Body of pancreas (tissue), 4 donors: Measurements from ENCODE around the gene DIP2A. TPM values are rescaled to one million over a fixed set of nuclear protein-coding genes. Genes with fewer than 3 reads are reported as not detected.
"Not testable (repeated sequence)": the region's sequence is repeated elsewhere in the genome, so short reads cannot be mapped to it uniquely, and the experiment has no call there.

ENCODE experiments used
- ATAC-seq: fragments of 150-250 bp; one replicate; pipeline ENCODE4 v1.9.1; 2016
- DNase-seq, 4 donors: peaks; one replicate each; pipeline ENCODE4 v3.0.0-alpha.2; 2019
- H3K27ac ChIP-seq, 4 donors: fragments of 200-600 bp; sonication (generic); 1 replicate in 3 of 4; 2 replicates in 1 of 4; pipeline versions ENCODE4 v1.5.1 to v1.6.1; 2016 to 2019; ENCODE audit warnings: mild to moderate bottlenecking in 1 of 4, mixed read lengths in 1 of 4, moderate library complexity in 1 of 4
- H3K27me3 ChIP-seq, 2 donors: fragments of 200-600 bp; sonication (generic); one replicate each; pipeline ENCODE4 v1.6.0; 2016; ENCODE audit warnings: mild to moderate bottlenecking in 1 of 2
- H3K36me3 ChIP-seq, 2 donors: fragments of 200-600 bp; sonication (generic); replicated peaks in 1 of 2; 2 replicates each; pipeline ENCODE4 v1.5.1; 2016; ENCODE audit warnings: low read depth in 2 of 2; ENCODE audit not compliant: insufficient read depth in 1 of 2
- H3K4me1 ChIP-seq: fragments of 200-600 bp; sonication (generic); one replicate; pipeline ENCODE4 v1.6.0; 2016
- H3K4me3 ChIP-seq, 2 donors: fragments of 200-600 bp; sonication (generic); 1 replicate in 1 of 2; 2 replicates in 1 of 2; pipeline ENCODE4 v1.5.1; 2016 to 2019
- H3K9me3 ChIP-seq, 3 donors: fragments of 200-600 bp; sonication (generic); 1 replicate in 2 of 3; 2 replicates in 1 of 3; pipeline ENCODE4 v1.5.1; 2016
- CTCF ChIP-seq, 7 experiments: fragments of 450-650 bp in 4 of 7; fragments of 200-600 bp in 3 of 7; sonication (generic) in 3 of 7; IDR thresholded peaks; one replicate each; pipeline ENCODE4 v1.5.1; 2016 to 2019; ENCODE audit warnings: antibody characterized with exemption in 7 of 7
- POLR2A ChIP-seq, 3 donors: fragments of 450-650 bp; IDR thresholded peaks; one replicate each; pipeline ENCODE4 v1.6.1; 2016; ENCODE audit warnings: antibody characterized with exemption in 3 of 3, mild to moderate bottlenecking in 2 of 3
- WGBS, 2 donors: methylation state at CpG; one replicate each; pipeline ENCODE4 v1.1.5; 2017; 5-methylcytosine and 5-hydroxymethylcytosine counted together
- intact Hi-C: fragments of 100-400 bp; cut with DNase I; formaldehyde crosslinking; loops from one replicate; pipeline ENCODE4 v1.15.1; 2023
- total RNA-seq, 2 donors: library from RNA; depleted of rRNA; stranded (reverse); fragments of >200 nt; gene quantifications; one replicate each; pipeline ENCODE4 v1.1.0, GENCODE V29; 2016

The DIP2A gene
- total RNA-seq, 2 donors from 2014 or later, result 28.5 to 44.2 TPM

- intact Hi-C loops, result no loop called here
- WGBS, 2 donors, result 0% methylated on average over 10 to 20 of the region's 41 CpGs
- TF ChIP-seq POLR2A (IDR thresholded peaks at IDR 0.05) (no peak), CTCF (IDR thresholded peaks at IDR 0.05) (no peak)
- H3K27ac ChIP-seq, result peak overlapping the region; percentile 62 to 88 (median 78)
- no peaks in the 10 kb centered on the region for H3K36me3 ChIP-seq
- ATAC-seq (no peak), DNase-seq (peak; percentile 43 to 61 (median 59))
- H3K4me3 ChIP-seq, result peak overlapping the region; percentile 82 to 97
- H3K4me1 ChIP-seq, result peaks cover 33% of the 10 kb centered on the region
- no peaks in the 10 kb centered on the region for H3K9me3 ChIP-seq
- H3K27me3 ChIP-seq, result no peaks in the 10 kb centered on the region
Measured at GRCh38 chr21:46459356-46460112, 843 bp downstream of the DIP2A start.

- Histone ChIP-seq H3K4me3 (no peak overlapping the region), H3K27me3 (no peaks in the 10 kb centered on the region), H3K9me3 (no peaks in the 10 kb centered on the region), H3K4me1 (peaks cover 28% of the 10 kb centered on the region), H3K27ac (peak overlapping the region in 1 of 4 donors; percentile 2), H3K36me3 (no peaks in the 10 kb centered on the region)
- intact Hi-C loops, result no loop called here
- TF ChIP-seq CTCF (IDR thresholded peaks at IDR 0.05), result no peak
- TF ChIP-seq POLR2A (IDR thresholded peaks at IDR 0.05), result no peak
- WGBS, 2 donors, result 34 to 40% methylated on average over 5 of the region's 5 CpGs
- ATAC-seq, result no peak
- DNase-seq, result peak in 3 of 4 donors; percentile 33 to 47 (median 42)
Measured at GRCh38 chr21:46461909-46462308, 3.2 kb downstream of the DIP2A start.

GRCh38 chr21:46465153-46465552 is 6.5 kb downstream of the DIP2A start:
- WGBS, 2 donors, result 90% methylated on average over 6 of the region's 6 CpGs
- H3K27me3 ChIP-seq, ATAC-seq, H3K36me3 ChIP-seq, H3K27ac ChIP-seq, H3K9me3 ChIP-seq, intact Hi-C loops, H3K4me3 ChIP-seq, DNase-seq: not testable (repeated sequence)
- H3K4me1 ChIP-seq, result peaks cover 12% of the 10 kb centered on the region

GRCh38 chr21:46465651-46466050 is 7.0 kb downstream of the DIP2A start:
- Histone ChIP-seq H3K4me1 (peaks cover 7% of the 10 kb centered on the region), H3K4me3 (no peak overlapping the region), H3K36me3 (no peaks in the 10 kb centered on the region), H3K27ac (no peak overlapping the region), H3K9me3 (no peaks in the 10 kb centered on the region), H3K27me3 (no peaks in the 10 kb centered on the region)
- intact Hi-C loops, result no loop called here
- ATAC-seq, result no peak
- WGBS, 2 donors, result 76% methylated on average over 3 of the region's 3 CpGs
- TF ChIP-seq CTCF (IDR thresholded peaks at IDR 0.05) (no peak), POLR2A (IDR thresholded peaks at IDR 0.05) (no peak)
- no peak for DNase-seq

GRCh38 chr21:46468108-46468774 is 9.6 kb downstream of the DIP2A start:
- Histone ChIP-seq H3K27ac (no peak overlapping the region), H3K4me3 (no peak overlapping the region), H3K4me1 (no peaks in the 10 kb centered on the region), H3K36me3 (no peaks in the 10 kb centered on the region), H3K9me3 (no peaks in the 10 kb centered on the region), H3K27me3 (no peaks in the 10 kb centered on the region)
- TF ChIP-seq POLR2A (IDR thresholded peaks at IDR 0.05) (no peak), CTCF (IDR thresholded peaks at IDR 0.05) (no peak)
- DNase-seq (no peak), ATAC-seq (no peak)
- WGBS, 2 donors, result 76 to 85% methylated on average over 6 of the region's 6 CpGs
- intact Hi-C loops, result no loop called here
